Transverse colon (tissue), 4 donors: ENCODE results near the gene PLXNA2. TPM values are rescaled to one million over a fixed set of nuclear protein-coding genes. Genes with fewer than 3 reads are reported as not detected.

Experiments
- DNase-seq: peaks from one replicate; pipeline ENCODE4 v3.0.0-alpha.2; 2019
- H3K27ac ChIP-seq, 4 donors: fragments of 200-600 bp; sonication (generic); 2 replicates each; pipeline ENCODE4 v1.5.1; 2016 to 2018; ENCODE audit warnings: inconsistent platforms in 4 of 4
- H3K27me3 ChIP-seq: fragments of 200-600 bp; sonication (generic); 2 replicates; pipeline ENCODE4 v1.5.1; 2017; ENCODE audit warnings: inconsistent platforms
- H3K36me3 ChIP-seq, 4 donors: fragments of 200-600 bp; sonication (generic); 2 replicates each; pipeline ENCODE4 v1.5.1; 2017 to 2019; ENCODE audit warnings: inconsistent platforms in 4 of 4
- H3K4me1 ChIP-seq, 4 donors: fragments of 200-600 bp; sonication (generic); 2 replicates each; pipeline ENCODE4 v1.5.1; 2017 to 2020; ENCODE audit warnings: inconsistent platforms in 4 of 4
- H3K4me3 ChIP-seq, 4 donors: fragments of 200-600 bp; sonication (generic); 1 replicate in 1 of 4; 2 replicates in 3 of 4; pipeline versions ENCODE4 v1.5.1 to v1.6.1; 2017 to 2019; ENCODE audit warnings: inconsistent platforms in 4 of 4
- H3K9me3 ChIP-seq, 2 donors: fragments of 200-600 bp; sonication (generic); 2 replicates each; pipeline ENCODE4 v1.5.1; 2017 to 2019; ENCODE audit warnings: inconsistent platforms in 2 of 2
- CTCF ChIP-seq, 5 experiments: fragments of 200-600 bp in 3 of 5; fragments of 450-650 bp in 2 of 5; sonication (generic) in 3 of 5; IDR thresholded peaks; 1 replicate in 2 of 5; 2 replicates in 3 of 5; pipeline ENCODE4 v1.5.1; 2016 to 2017; ENCODE audit warnings: antibody characterized with exemption in 5 of 5, inconsistent platforms in 3 of 5, mild to moderate bottlenecking in 2 of 5, moderate library complexity in 1 of 5
- EP300 ChIP-seq: sonication (generic); formaldehyde crosslinking; IDR thresholded peaks from one replicate; pipeline ENCODE4 v1.6.1; 2017; ENCODE audit warnings: antibody characterized with exemption, low read depth
- POLR2A ChIP-seq: fragments of 450-650 bp; IDR thresholded peaks from one replicate; pipeline ENCODE4 v1.6.1; 2016; ENCODE audit warnings: antibody characterized with exemption, mild to moderate bottlenecking, moderate library complexity
- POLR2AphosphoS5 ChIP-seq, 3 donors: sonication (generic); formaldehyde crosslinking; IDR thresholded peaks; one replicate each; pipeline ENCODE4 v1.6.1; 2016; ENCODE audit warnings: antibody characterized with exemption in 3 of 3
- WGBS, 2 donors: methylation state at CpG; one replicate each; pipeline ENCODE4 v1.1.5; 2018; ENCODE audit warnings: low coverage in 1 of 2; 5-methylcytosine and 5-hydroxymethylcytosine counted together
- in situ Hi-C, 4 donors: fragments of 200-750 bp; cut with MboI; loops; one replicate each; pipeline versions ENCODE4 v1.15.0 to v1.15.1; 2017; ENCODE audit warnings: low sequenced_read_pairs in 3 of 4, low pct_ligation_motif_present in 1 of 4, low pct_unique_long_range_greater_than_20kb in 1 of 4
- intact Hi-C: fragments of 100-400 bp; cut with DNase I; formaldehyde crosslinking; loops from one replicate; pipeline ENCODE4 v1.15.1; 2023; ENCODE audit warnings: low total_unique reads
- total RNA-seq, 4 donors: library from RNA; depleted of rRNA; stranded (reverse); fragments of >200 nt; gene quantifications; one replicate each; pipeline ENCODE4 v1.1.0, GENCODE V29; 2016

PLXNA2 gene
- total RNA-seq, 4 donors from 2014 or later: 77.4 to 140 (median 85.5) TPM

- DNase-seq: no peak
- Histone ChIP-seq H3K4me1 (no peaks in the 10 kb centered on the region), H3K36me3 (no peaks in the 10 kb centered on the region), H3K27me3 (no peaks in the 10 kb centered on the region), H3K4me3 (no peak overlapping the region), H3K27ac (no peak overlapping the region), H3K9me3 (no peaks in the 10 kb centered on the region)
- in situ Hi-C loops (loop anchor here in 1 of 4 donors (10.0 kb wide), 1 partner anchor 242 kb away; no protein-coding TSS in a partner anchor), intact Hi-C loops (no loop called here)
- WGBS, 2 donors: 85% methylated on average over 2 of the region's 2 CpGs; no CpG with 5 or more reads in 1 of the 2 donors
- TF ChIP-seq CTCF (IDR thresholded peaks at IDR 0.05): no peak
- TF ChIP-seq POLR2A: no peak
- TF ChIP-seq POLR2AphosphoS5 (IDR thresholded peaks at IDR 0.05): no peak
- no peak for TF ChIP-seq EP300
Measured at GRCh38 chr1:208013210-208013609, 231.0 kb downstream of the PLXNA2 start.

- H3K27me3 ChIP-seq: no peaks in the 10 kb centered on the region
- TF ChIP-seq EP300: no peak
- TF ChIP-seq POLR2AphosphoS5 (IDR thresholded peaks at IDR 0.05): no peak
- no peak for TF ChIP-seq POLR2A
- no peak for TF ChIP-seq CTCF (IDR thresholded peaks at IDR 0.05)
- intact Hi-C loops: no loop called here
- in situ Hi-C loops: loop anchor here in 1 of 4 donors (10.0 kb wide), 1 partner anchor 242 kb away; no protein-coding TSS in a partner anchor
- no peaks in the 10 kb centered on the region for H3K36me3 ChIP-seq
- no peak for DNase-seq
- WGBS, 2 donors: 43 to 45% methylated on average over 2 of the region's 2 CpGs
- H3K4me3 ChIP-seq: no peak overlapping the region
- H3K4me1 ChIP-seq: no peaks in the 10 kb centered on the region
- H3K9me3 ChIP-seq: no peaks in the 10 kb centered on the region
- no peak overlapping the region for H3K27ac ChIP-seq
Measured at GRCh38 chr1:208012721-208013120, 231.5 kb downstream of the PLXNA2 start.

- Histone ChIP-seq H3K4me1 (no peaks in the 10 kb centered on the region), H3K27me3 (no peaks in the 10 kb centered on the region), H3K27ac (no peak overlapping the region), H3K4me3 (no peak overlapping the region), H3K9me3 (no peaks in the 10 kb centered on the region), H3K36me3 (no peaks in the 10 kb centered on the region)
- no peak for DNase-seq
- WGBS, 2 donors: 80% methylated on average over 4 of the region's 4 CpGs; no CpG with 5 or more reads in 1 of the 2 donors
- in situ Hi-C loops (loop anchor here in 1 of 4 donors (10.0 kb wide), 1 partner anchor 244 kb away; no protein-coding TSS in a partner anchor), intact Hi-C loops (no loop called here)
- TF ChIP-seq EP300: no peak
- TF ChIP-seq CTCF (IDR thresholded peaks at IDR 0.05): no peak
- no peak for TF ChIP-seq POLR2A
- TF ChIP-seq POLR2AphosphoS5 (IDR thresholded peaks at IDR 0.05): no peak
Measured at GRCh38 chr1:208010487-208011071, 233.6 kb downstream of the PLXNA2 start.

GRCh38 chr1:208009706-208010444 is 234.3 kb downstream of the PLXNA2 start:
- H3K36me3 ChIP-seq: no peaks in the 10 kb centered on the region
- H3K27ac ChIP-seq: no peak overlapping the region
- no peaks in the 10 kb centered on the region for H3K27me3 ChIP-seq
- no peaks in the 10 kb centered on the region for H3K9me3 ChIP-seq
- DNase-seq: no peak
- no peaks in the 10 kb centered on the region for H3K4me1 ChIP-seq
- 85 to 93% methylated on average over 9 to 12 of the region's 12 CpGs for WGBS, 2 donors
- H3K4me3 ChIP-seq: no peak overlapping the region
- in situ Hi-C loops: loop anchor here in 1 of 4 donors (10.0 kb wide), 1 partner anchor 245 kb away; no protein-coding TSS in a partner anchor
- TF ChIP-seq CTCF (IDR thresholded peaks at IDR 0.05): no peak
- TF ChIP-seq EP300: no peak
- no peak for TF ChIP-seq POLR2A
- TF ChIP-seq POLR2AphosphoS5 (IDR thresholded peaks at IDR 0.05): no peak
- intact Hi-C loops: loop anchor here (10.0 kb wide), 1 partner anchor 1015 kb away; no protein-coding TSS in a partner anchor
